ENCODE measurements around the gene FBXO21.

FBXO21 gene

GRCh38 chr12:117100251-117100650 lies 90.0 kb downstream of the FBXO21 start:
- peaks cover 10% of the 10 kb centered on the region for H3K27me3 ChIP-seq (ENCODE audit: insufficient read depth, low read length, poor library complexity)
- DNase-seq, result no peak

GRCh38 chr12:117098361-117099217 lies 91.7 kb downstream of the FBXO21 start:
- Histone ChIP-seq H4K5ac (ENCODE audit: low read length) (no peak overlapping the region), H3K23ac (ENCODE audit: low read length) (no peak overlapping the region), H3K4ac (ENCODE audit: low read depth, low read length) (no peak overlapping the region), H2BK120ac (ENCODE audit: low read depth, low read length) (no peak overlapping the region), H2BK5ac (ENCODE audit: low read length) (no peak overlapping the region), H3K4me2 (ENCODE audit: low read length) (peak overlapping the region; percentile 81), H3K4me1 (ENCODE audit: control insufficient read depth, low read depth, low read length) (no peaks in the 10 kb centered on the region), H2BK15ac (replicated peaks; ENCODE audit: low read depth) (no peak overlapping the region), H3K27ac (ENCODE audit: low read depth, low read length) (no peak overlapping the region), H3K79me2 (ENCODE audit: control insufficient read depth, insufficient read depth, low read length) (no peaks in the 10 kb centered on the region), H3K4me3 (ENCODE audit: low read length) (peak overlapping the region; percentile 33), H3K27me3 (ENCODE audit: insufficient read depth, low read length, poor library complexity) (peaks cover 10% of the 10 kb centered on the region), H3K56ac (ENCODE audit: low read length) (peak overlapping the region; percentile 42), H3K9ac (ENCODE audit: low read length) (no peak overlapping the region), H2AK5ac (ENCODE audit: low read length) (no peak overlapping the region), H3K18ac (ENCODE audit: low read length) (peak overlapping the region; percentile 86), H3K79me1 (ENCODE audit: low read length) (no peaks in the 10 kb centered on the region), H4K8ac (ENCODE audit: low read depth, low read length) (no peak overlapping the region), H3K36me3 (ENCODE audit: control insufficient read depth, insufficient read depth, low read length) (no peaks in the 10 kb centered on the region)
- no CpG with 5 or more reads among the region's 85 CpGs for WGBS (ENCODE audit: extremely low coverage, insufficient coverage, low lambda C conversion rate)
- DNase-seq, result no peak

More at GRCh38 chr12:117100251-117100650, 90.0 kb downstream of the FBXO21 start:
- H3K79me1 ChIP-seq (ENCODE audit: low read length), result no peaks in the 10 kb centered on the region
- H3K79me2 ChIP-seq (ENCODE audit: control insufficient read depth, insufficient read depth, low read length), result no peaks in the 10 kb centered on the region
- H3K27ac ChIP-seq (ENCODE audit: low read depth, low read length), result no peak overlapping the region
- H3K4ac ChIP-seq (ENCODE audit: low read depth, low read length), result no peak overlapping the region
- H4K5ac ChIP-seq (ENCODE audit: low read length), result no peak overlapping the region
- H3K18ac ChIP-seq (ENCODE audit: low read length), result no peak overlapping the region
- no peak overlapping the region for H3K9ac ChIP-seq (ENCODE audit: low read length)
- no peak overlapping the region for H3K4me3 ChIP-seq (ENCODE audit: low read length)
- no peak overlapping the region for H3K23ac ChIP-seq (ENCODE audit: low read length)
- H2BK120ac ChIP-seq (ENCODE audit: low read depth, low read length), result no peak overlapping the region
- H3K36me3 ChIP-seq (ENCODE audit: control insufficient read depth, insufficient read depth, low read length), result no peaks in the 10 kb centered on the region
- WGBS (ENCODE audit: extremely low coverage, insufficient coverage, low lambda C conversion rate), result no CpG with 5 or more reads among the region's 5 CpGs
- H2BK5ac ChIP-seq (ENCODE audit: low read length), result no peak overlapping the region
- H3K4me1 ChIP-seq (ENCODE audit: control insufficient read depth, low read depth, low read length), result no peaks in the 10 kb centered on the region
- H2BK15ac ChIP-seq (replicated peaks; ENCODE audit: low read depth), result no peak overlapping the region
- H3K4me2 ChIP-seq (ENCODE audit: low read length), result no peak overlapping the region
- H3K56ac ChIP-seq (ENCODE audit: low read length), result no peak overlapping the region
- H2AK5ac ChIP-seq (ENCODE audit: low read length), result no peak overlapping the region
- H4K8ac ChIP-seq (ENCODE audit: low read depth, low read length), result no peak overlapping the region

GRCh38 chr12:117098024-117098360 lies 92.3 kb downstream of the FBXO21 start:
- H2BK5ac ChIP-seq (ENCODE audit: low read length), result no peak overlapping the region
- no peak overlapping the region for H2BK120ac ChIP-seq (ENCODE audit: low read depth, low read length)
- H3K4me3 ChIP-seq (ENCODE audit: low read length), result no peak overlapping the region

GRCh38 chr12:117097159-117097558 lies 93.1 kb downstream of the FBXO21 start:
- H3K4me3 ChIP-seq (ENCODE audit: low read length), result no peak overlapping the region
- H3K27ac ChIP-seq (ENCODE audit: low read depth, low read length), result no peak overlapping the region
- H4K5ac ChIP-seq (ENCODE audit: low read length), result no peak overlapping the region
- DNase-seq, result no peak
- H3K36me3 ChIP-seq (ENCODE audit: control insufficient read depth, insufficient read depth, low read length), result no peaks in the 10 kb centered on the region
- H3K27me3 ChIP-seq (ENCODE audit: insufficient read depth, low read length, poor library complexity), result peaks cover 10% of the 10 kb centered on the region
- no peak overlapping the region for H3K9ac ChIP-seq (ENCODE audit: low read length)
- no peak overlapping the region for H3K23ac ChIP-seq (ENCODE audit: low read length)
- no peaks in the 10 kb centered on the region for H3K4me1 ChIP-seq (ENCODE audit: control insufficient read depth, low read depth, low read length)
- no peak overlapping the region for H2BK15ac ChIP-seq (replicated peaks; ENCODE audit: low read depth)
- no peak overlapping the region for H3K18ac ChIP-seq (ENCODE audit: low read length)
- H3K79me1 ChIP-seq (ENCODE audit: low read length), result no peaks in the 10 kb centered on the region
- no peak overlapping the region for H2AK5ac ChIP-seq (ENCODE audit: low read length)
- no peak overlapping the region for H2BK5ac ChIP-seq (ENCODE audit: low read length)
- H4K8ac ChIP-seq (ENCODE audit: low read depth, low read length), result no peak overlapping the region
- H3K56ac ChIP-seq (ENCODE audit: low read length), result no peak overlapping the region
- H3K4me2 ChIP-seq (ENCODE audit: low read length), result no peak overlapping the region
- H3K79me2 ChIP-seq (ENCODE audit: control insufficient read depth, insufficient read depth, low read length), result no peaks in the 10 kb centered on the region
- H2BK120ac ChIP-seq (ENCODE audit: low read depth, low read length), result no peak overlapping the region
- WGBS (ENCODE audit: extremely low coverage, insufficient coverage, low lambda C conversion rate), result no CpG with 5 or more reads among the region's 8 CpGs
- no peak overlapping the region for H3K4ac ChIP-seq (ENCODE audit: low read depth, low read length)

More at GRCh38 chr12:117098024-117098360, 92.3 kb downstream of the FBXO21 start:
- Histone ChIP-seq H3K27me3 (ENCODE audit: insufficient read depth, low read length, poor library complexity) (peaks cover 10% of the 10 kb centered on the region), H3K4me1 (ENCODE audit: control insufficient read depth, low read depth, low read length) (no peaks in the 10 kb centered on the region), H3K56ac (ENCODE audit: low read length) (no peak overlapping the region), H3K79me1 (ENCODE audit: low read length) (no peaks in the 10 kb centered on the region), H3K36me3 (ENCODE audit: control insufficient read depth, insufficient read depth, low read length) (no peaks in the 10 kb centered on the region), H3K4ac (ENCODE audit: low read depth, low read length) (no peak overlapping the region), H2AK5ac (ENCODE audit: low read length) (no peak overlapping the region), H3K18ac (ENCODE audit: low read length) (no peak overlapping the region), H4K8ac (ENCODE audit: low read depth, low read length) (no peak overlapping the region), H3K9ac (ENCODE audit: low read length) (no peak overlapping the region), H3K27ac (ENCODE audit: low read depth, low read length) (no peak overlapping the region), H3K4me2 (ENCODE audit: low read length) (peak overlapping the region; percentile 81), H2BK15ac (replicated peaks; ENCODE audit: low read depth) (no peak overlapping the region), H3K23ac (ENCODE audit: low read length) (no peak overlapping the region), H4K5ac (ENCODE audit: low read length) (no peak overlapping the region), H3K79me2 (ENCODE audit: control insufficient read depth, insufficient read depth, low read length) (no peaks in the 10 kb centered on the region)
- WGBS (ENCODE audit: extremely low coverage, insufficient coverage, low lambda C conversion rate), result no CpG with 5 or more reads among the region's 3 CpGs
- DNase-seq, result no peak

GRCh38 chr12:117096501-117097042 lies 93.7 kb downstream of the FBXO21 start:
- Histone ChIP-seq H2AK5ac (ENCODE audit: low read length) (no peak overlapping the region), H3K27me3 (ENCODE audit: insufficient read depth, low read length, poor library complexity) (peaks cover 10% of the 10 kb centered on the region), H3K18ac (ENCODE audit: low read length) (no peak overlapping the region), H4K8ac (ENCODE audit: low read depth, low read length) (no peak overlapping the region), H2BK15ac (replicated peaks; ENCODE audit: low read depth) (no peak overlapping the region), H3K4me2 (ENCODE audit: low read length) (no peak overlapping the region), H2BK5ac (ENCODE audit: low read length) (no peak overlapping the region), H3K4ac (ENCODE audit: low read depth, low read length) (no peak overlapping the region), H3K4me3 (ENCODE audit: low read length) (no peak overlapping the region), H4K5ac (ENCODE audit: low read length) (no peak overlapping the region), H2BK120ac (ENCODE audit: low read depth, low read length) (no peak overlapping the region), H3K56ac (ENCODE audit: low read length) (no peak overlapping the region), H3K79me2 (ENCODE audit: control insufficient read depth, insufficient read depth, low read length) (no peaks in the 10 kb centered on the region), H3K23ac (ENCODE audit: low read length) (no peak overlapping the region), H3K4me1 (ENCODE audit: control insufficient read depth, low read depth, low read length) (no peaks in the 10 kb centered on the region), H3K27ac (ENCODE audit: low read depth, low read length) (no peak overlapping the region), H3K79me1 (ENCODE audit: low read length) (no peaks in the 10 kb centered on the region), H3K36me3 (ENCODE audit: control insufficient read depth, insufficient read depth, low read length) (no peaks in the 10 kb centered on the region), H3K9ac (ENCODE audit: low read length) (no peak overlapping the region)
- DNase-seq, result no peak
- no CpG with 5 or more reads among the region's 11 CpGs for WGBS (ENCODE audit: extremely low coverage, insufficient coverage, low lambda C conversion rate)

Measured in mesendoderm (in vitro differentiated cells).